ENCODE measurements around the gene CDHR5. TPM values are rescaled to one million over a fixed set of nuclear protein-coding genes. Genes with fewer than 3 reads are reported as not detected.

Gene CDHR5
- total and polyA plus RNA-seq, 2 donors (not counting 1 experiment from before 2014, with no cell fraction given), result not detected

GRCh38 chr11:628056-628455 is 3.3 kb upstream of the CDHR5 start:
- H3K27me3 ChIP-seq (ENCODE audit: control insufficient read depth, insufficient read depth, low read length), result no peaks in the 10 kb centered on the region
- H3K4me3 ChIP-seq (replicated peaks in 1 of 4; ENCODE audit: control extremely low read depth in 1 of 4, insufficient read depth in 1 of 4, low read depth in 3 of 4, low read length in 4 of 4), result no peak overlapping the region
- H3K27ac ChIP-seq (ENCODE audit: insufficient read depth, low read length), result no peak overlapping the region

DNA sequence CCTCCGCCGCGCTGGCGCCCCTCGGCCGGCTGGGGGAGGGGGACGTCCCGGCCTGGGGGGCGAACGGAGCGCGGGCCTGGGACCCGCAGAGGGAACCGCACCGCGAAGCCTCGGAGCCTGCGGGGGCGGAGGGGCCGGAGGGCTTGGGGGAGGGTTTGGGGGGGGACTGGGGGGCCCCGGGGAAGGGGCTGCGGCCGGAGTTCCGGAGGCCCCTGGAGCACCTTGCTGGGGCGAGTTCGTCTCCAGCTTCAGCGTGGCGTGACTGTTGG is 2.5 kb upstream of the CDHR5 start:
- TF ChIP-seq CTCF (conservative IDR thresholded peaks at IDR 0.05 in 1 of 2, IDR thresholded peaks at IDR 0.05 in 1 of 2; ENCODE audit: low read depth in 1 of 2, low read length in 2 of 2) (no peak), EZH2 (IDR thresholded peaks at IDR 0.05; ENCODE audit: low read length, missing control alignments) (no peak)
- Histone ChIP-seq H3K9me3 (ENCODE audit: control insufficient read depth, insufficient read depth, low read depth, low read length) (no peaks in the 10 kb centered on the region), H3K36me3 (ENCODE audit: control insufficient read depth, insufficient read depth, low read length) (no peaks in the 10 kb centered on the region), H3K9ac (ENCODE audit: insufficient read depth, low read length) (no peak overlapping the region), H3K4me2 (ENCODE audit: extremely low read depth, insufficient read depth, low read length) (no peak overlapping the region), H3K27me3 (ENCODE audit: control insufficient read depth, insufficient read depth, low read length) (no peaks in the 10 kb centered on the region), H3K4me3 (replicated peaks in 1 of 4; ENCODE audit: control extremely low read depth in 1 of 4, insufficient read depth in 1 of 4, low read depth in 3 of 4, low read length in 4 of 4) (no peak overlapping the region), H3K27ac (ENCODE audit: insufficient read depth, low read length) (no peak overlapping the region), H4K20me1 (ENCODE audit: control insufficient read depth, extremely low read depth, insufficient read depth, low read length) (no peaks in the 10 kb centered on the region), H3K79me2 (ENCODE audit: control insufficient read depth, insufficient read depth, low read length) (no peaks in the 10 kb centered on the region), H3K4me1 (ENCODE audit: control insufficient read depth, extremely low read depth, insufficient read depth, low read length) (peaks cover 2% of the 10 kb centered on the region), H2AFZ (ENCODE audit: low read length) (no peak overlapping the region)
- DNase-seq (ENCODE audit: low read depth in 2 of 2), result no peak

More at GRCh38 chr11:628056-628455, 3.3 kb upstream of the CDHR5 start:
- no peak for DNase-seq (ENCODE audit: low read depth in 2 of 2)
- no peak for TF ChIP-seq CTCF (conservative IDR thresholded peaks at IDR 0.05 in 1 of 2, IDR thresholded peaks at IDR 0.05 in 1 of 2; ENCODE audit: low read depth in 1 of 2, low read length in 2 of 2)
- no peak for TF ChIP-seq EZH2 (IDR thresholded peaks at IDR 0.05; ENCODE audit: low read length, missing control alignments)
- H3K4me1 ChIP-seq (ENCODE audit: control insufficient read depth, extremely low read depth, insufficient read depth, low read length), result peaks cover 2% of the 10 kb centered on the region
- H2AFZ ChIP-seq (ENCODE audit: low read length), result no peak overlapping the region
- no peaks in the 10 kb centered on the region for H4K20me1 ChIP-seq (ENCODE audit: control insufficient read depth, extremely low read depth, insufficient read depth, low read length)
- no peaks in the 10 kb centered on the region for H3K9me3 ChIP-seq (ENCODE audit: control insufficient read depth, insufficient read depth, low read depth, low read length)
- no peak overlapping the region for H3K9ac ChIP-seq (ENCODE audit: insufficient read depth, low read length)
- H3K4me2 ChIP-seq (ENCODE audit: extremely low read depth, insufficient read depth, low read length), result no peak overlapping the region
- no peaks in the 10 kb centered on the region for H3K79me2 ChIP-seq (ENCODE audit: control insufficient read depth, insufficient read depth, low read length)
- no peaks in the 10 kb centered on the region for H3K36me3 ChIP-seq (ENCODE audit: control insufficient read depth, insufficient read depth, low read length)

DNA sequence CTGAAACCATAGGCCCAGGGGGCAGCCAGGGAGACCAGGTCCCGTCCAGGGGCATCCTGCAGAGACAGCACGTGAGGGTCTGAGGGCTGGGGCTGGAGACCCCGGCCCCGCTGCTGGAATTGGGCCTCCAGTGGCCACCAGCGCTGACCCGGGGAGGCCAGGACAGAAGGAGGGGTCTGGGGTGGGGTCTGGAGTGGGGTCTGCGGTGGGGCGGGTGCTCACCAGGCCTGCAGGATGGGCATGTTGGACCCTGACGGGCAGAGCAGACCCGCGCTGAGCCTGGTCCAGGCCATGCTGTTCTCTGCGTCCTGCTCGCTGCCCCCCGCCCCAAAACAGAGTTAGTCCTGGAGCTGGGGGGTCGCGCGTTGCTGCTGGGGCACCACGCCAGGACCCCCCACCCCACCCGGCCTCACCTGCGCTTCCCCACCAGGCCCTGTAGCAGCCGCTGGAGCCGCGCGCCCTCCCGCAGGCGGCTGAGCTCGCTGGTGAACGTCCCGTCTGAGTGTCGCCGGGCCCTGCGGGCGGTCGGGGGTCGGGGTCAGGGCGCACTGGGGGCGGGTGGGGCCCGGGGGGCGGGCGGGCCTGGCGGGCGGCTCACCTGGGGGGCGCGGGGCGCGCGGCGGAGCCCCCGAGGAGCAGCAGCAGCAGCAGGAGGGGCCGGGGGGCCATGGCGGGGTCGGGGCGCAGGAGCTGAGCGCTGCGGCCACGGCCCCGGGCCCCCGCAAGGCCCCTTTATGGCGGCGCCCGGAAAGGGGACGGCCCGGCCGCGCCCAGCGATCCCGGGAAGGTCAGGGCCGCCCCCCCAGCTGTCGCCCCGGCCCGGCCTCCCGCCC is 1.9 kb upstream of the CDHR5 start, which contains the start of gene SCT:
TSS of gene SCT (minus strand) at position 707 of the 833 bp plus-strand sequence. CDS start at position 669, 38 bp downstream.
- Histone ChIP-seq H3K4me1 (ENCODE audit: control insufficient read depth, extremely low read depth, insufficient read depth, low read length) (peaks cover 2% of the 10 kb centered on the region), H3K4me3 (replicated peaks in 1 of 4; ENCODE audit: control extremely low read depth in 1 of 4, insufficient read depth in 1 of 4, low read depth in 3 of 4, low read length in 4 of 4) (no peak within 1 kb of the TSS), H3K36me3 (ENCODE audit: control insufficient read depth, insufficient read depth, low read length) (no peaks in the 10 kb centered on the region), H3K4me2 (ENCODE audit: extremely low read depth, insufficient read depth, low read length) (no peak within 1 kb of the TSS), H3K79me2 (ENCODE audit: control insufficient read depth, insufficient read depth, low read length) (no peaks in the 10 kb centered on the region), H3K9ac (ENCODE audit: insufficient read depth, low read length) (no peak within 1 kb of the TSS), H4K20me1 (ENCODE audit: control insufficient read depth, extremely low read depth, insufficient read depth, low read length) (no peaks in the 10 kb centered on the region), H2AFZ (ENCODE audit: low read length) (no peak within 1 kb of the TSS), H3K27me3 (ENCODE audit: control insufficient read depth, insufficient read depth, low read length) (no peaks in the 10 kb centered on the region), H3K9me3 (ENCODE audit: control insufficient read depth, insufficient read depth, low read depth, low read length) (no peaks in the 10 kb centered on the region), H3K27ac (ENCODE audit: insufficient read depth, low read length) (no peak within 1 kb of the TSS)
- DNase-seq (ENCODE audit: low read depth in 2 of 2), result no peak
- TF ChIP-seq CTCF (conservative IDR thresholded peaks at IDR 0.05 in 1 of 2, IDR thresholded peaks at IDR 0.05 in 1 of 2; ENCODE audit: low read depth in 1 of 2, low read length in 2 of 2) (no peak), EZH2 (IDR thresholded peaks at IDR 0.05; ENCODE audit: low read length, missing control alignments) (no peak)

Measured in fibroblast of lung (primary cell).